ENCODE measurements around the gene PODXL.

DNA sequence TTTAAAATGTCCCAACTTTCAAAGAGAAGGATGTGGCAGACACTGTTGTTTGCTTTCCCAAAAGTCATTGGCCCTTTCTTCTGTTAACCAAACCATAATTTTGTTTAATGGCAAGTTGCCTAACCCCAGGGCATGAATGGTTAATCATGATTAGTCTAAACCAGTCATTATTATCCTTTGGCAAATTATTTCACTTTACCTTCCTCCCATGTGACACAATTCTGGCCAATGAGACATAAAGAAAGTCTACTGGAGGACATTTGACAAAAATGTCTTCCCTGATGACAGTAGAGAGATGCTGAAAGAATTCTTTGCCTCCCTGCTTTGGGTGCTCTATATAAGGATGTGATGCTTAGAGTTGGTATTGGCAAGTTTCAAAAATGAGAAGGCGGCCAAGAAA, 101.9 kb downstream of the PODXL start:
- TF ChIP-seq, protein P1, sequence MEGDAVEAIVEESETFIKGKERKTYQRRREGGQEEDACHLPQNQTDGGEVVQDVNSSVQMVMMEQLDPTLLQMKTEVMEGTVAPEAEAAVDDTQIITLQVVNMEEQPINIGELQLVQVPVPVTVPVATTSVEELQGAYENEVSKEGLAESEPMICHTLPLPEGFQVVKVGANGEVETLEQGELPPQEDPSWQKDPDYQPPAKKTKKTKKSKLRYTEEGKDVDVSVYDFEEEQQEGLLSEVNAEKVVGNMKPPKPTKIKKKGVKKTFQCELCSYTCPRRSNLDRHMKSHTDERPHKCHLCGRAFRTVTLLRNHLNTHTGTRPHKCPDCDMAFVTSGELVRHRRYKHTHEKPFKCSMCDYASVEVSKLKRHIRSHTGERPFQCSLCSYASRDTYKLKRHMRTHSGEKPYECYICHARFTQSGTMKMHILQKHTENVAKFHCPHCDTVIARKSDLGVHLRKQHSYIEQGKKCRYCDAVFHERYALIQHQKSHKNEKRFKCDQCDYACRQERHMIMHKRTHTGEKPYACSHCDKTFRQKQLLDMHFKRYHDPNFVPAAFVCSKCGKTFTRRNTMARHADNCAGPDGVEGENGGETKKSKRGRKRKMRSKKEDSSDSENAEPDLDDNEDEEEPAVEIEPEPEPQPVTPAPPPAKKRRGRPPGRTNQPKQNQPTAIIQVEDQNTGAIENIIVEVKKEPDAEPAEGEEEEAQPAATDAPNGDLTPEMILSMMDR (conservative IDR thresholded peaks at IDR 0.05 in 1 of 2, IDR thresholded peaks at IDR 0.05 in 1 of 2; ENCODE audit: low read depth in 1 of 2, low read length in 2 of 2) = no peak
- no peak for TF ChIP-seq EZH2 (IDR thresholded peaks at IDR 0.05; ENCODE audit: low read length, missing control alignments)

Measured in fibroblast of lung (primary cell).